GM04504 (cell line): ENCODE measurements around the gene DPPA2.
"Not testable (repeated sequence)": the region's sequence is repeated elsewhere in the genome, so short reads cannot be mapped to it uniquely, and the experiment has no call there.

Source experiments
- DNase-seq: peaks from one replicate; pipeline ENCODE4 v3.0.0-alpha.2; 2012; ENCODE audit warnings: low read depth

Gene DPPA2

GRCh38 chr3:109316162-109316730 lies at the start of gene DPPA2:
Gene DPPA2 (minus strand): TSS chr3:109316517. CDS start chr3:109314542, 1,975 bp downstream.
- DNase-seq, result no peak

- no peak for DNase-seq
Measured at GRCh38 chr3:109364088-109364487, 47.8 kb upstream of the DPPA2 start.

GRCh38 chr3:109363634-109364033 lies 47.3 kb upstream of the DPPA2 start:
- DNase-seq, result no peak

- no peak for DNase-seq
Measured at GRCh38 chr3:109362823-109363222, 46.5 kb upstream of the DPPA2 start.

- DNase-seq, result not testable (repeated sequence)
Measured at GRCh38 chr3:109358809-109359208, 42.5 kb upstream of the DPPA2 start.

GRCh38 chr3:109356442-109357155 lies 40.3 kb upstream of the DPPA2 start:
- DNase-seq, result no peak

- no peak for DNase-seq
Measured at GRCh38 chr3:109355625-109356441, 39.5 kb upstream of the DPPA2 start.

GRCh38 chr3:109353057-109353456 lies 36.7 kb upstream of the DPPA2 start:
- no peak for DNase-seq

GRCh38 chr3:109351231-109351630 lies 34.9 kb upstream of the DPPA2 start:
- no peak for DNase-seq

GRCh38 chr3:109346770-109347295 lies 30.5 kb upstream of the DPPA2 start:
- no peak for DNase-seq

- DNase-seq, result no peak
Measured at GRCh38 chr3:109346099-109346498, 29.8 kb upstream of the DPPA2 start.

GRCh38 chr3:109339714-109340648 lies 23.7 kb upstream of the DPPA2 start:
- no peak for DNase-seq

GRCh38 chr3:109339197-109339596 lies 22.9 kb upstream of the DPPA2 start:
- DNase-seq, result no peak

- DNase-seq, result no peak
Measured at GRCh38 chr3:109338322-109338721, 22.0 kb upstream of the DPPA2 start.

GRCh38 chr3:109337393-109337792 lies 21.1 kb upstream of the DPPA2 start, which contains the start of gene DPPA4:
Gene DPPA4 (minus strand): TSS chr3:109337546. CDS start chr3:109337517, 29 bp downstream.
- DNase-seq, result no peak

GRCh38 chr3:109336291-109336861 lies 20.1 kb upstream of the DPPA2 start:
- no peak for DNase-seq

- DNase-seq, result no peak
Measured at GRCh38 chr3:109334572-109334971, 18.3 kb upstream of the DPPA2 start.

- no peak for DNase-seq
Measured at GRCh38 chr3:109331692-109332091, 15.4 kb upstream of the DPPA2 start.

GRCh38 chr3:109330405-109330804 lies 14.1 kb upstream of the DPPA2 start:
- DNase-seq, result no peak

GRCh38 chr3:109328202-109328601 lies 11.9 kb upstream of the DPPA2 start:
- no peak for DNase-seq

- no peak for DNase-seq
Measured at GRCh38 chr3:109325657-109326056, 9.3 kb upstream of the DPPA2 start.
